MM.1S (cell line): ENCODE results near the gene PIGZ.

Experiments
- EZH2 ChIP-seq: fragments of 300-600 bp; sonication (generic); optimal IDR thresholded peaks from 2 replicates; pipeline ENCODE3; 2017; ENCODE audit warnings: low read depth, mild to moderate bottlenecking, antibody characterized with exemption, low read length, mixed read lengths
- EZH2phosphoT487 ChIP-seq: fragments of 300-600 bp; sonication (generic); IDR thresholded peaks from 2 replicates; pipeline ENCODE4 v1.6.1; 2018; ENCODE audit warnings: antibody characterized with exemption, low read length
- TF ChIP-seq, protein P1 (sequence below): fragments of 300-600 bp; sonication (generic); IDR thresholded peaks from 2 replicates; pipeline ENCODE4 v1.5.1; 2016; ENCODE audit warnings: antibody characterized with exemption, low read length, mixed read lengths

- TF ChIP-seq, protein P1, sequence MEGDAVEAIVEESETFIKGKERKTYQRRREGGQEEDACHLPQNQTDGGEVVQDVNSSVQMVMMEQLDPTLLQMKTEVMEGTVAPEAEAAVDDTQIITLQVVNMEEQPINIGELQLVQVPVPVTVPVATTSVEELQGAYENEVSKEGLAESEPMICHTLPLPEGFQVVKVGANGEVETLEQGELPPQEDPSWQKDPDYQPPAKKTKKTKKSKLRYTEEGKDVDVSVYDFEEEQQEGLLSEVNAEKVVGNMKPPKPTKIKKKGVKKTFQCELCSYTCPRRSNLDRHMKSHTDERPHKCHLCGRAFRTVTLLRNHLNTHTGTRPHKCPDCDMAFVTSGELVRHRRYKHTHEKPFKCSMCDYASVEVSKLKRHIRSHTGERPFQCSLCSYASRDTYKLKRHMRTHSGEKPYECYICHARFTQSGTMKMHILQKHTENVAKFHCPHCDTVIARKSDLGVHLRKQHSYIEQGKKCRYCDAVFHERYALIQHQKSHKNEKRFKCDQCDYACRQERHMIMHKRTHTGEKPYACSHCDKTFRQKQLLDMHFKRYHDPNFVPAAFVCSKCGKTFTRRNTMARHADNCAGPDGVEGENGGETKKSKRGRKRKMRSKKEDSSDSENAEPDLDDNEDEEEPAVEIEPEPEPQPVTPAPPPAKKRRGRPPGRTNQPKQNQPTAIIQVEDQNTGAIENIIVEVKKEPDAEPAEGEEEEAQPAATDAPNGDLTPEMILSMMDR = no peak
- no peak for TF ChIP-seq EZH2
- no peak for TF ChIP-seq EZH2phosphoT487
These were observed 43.9 kb upstream of the PIGZ start for GRCh38 chr3:197012540-197012883.
